Measurements from ENCODE around the gene C3orf22.
"Not testable (repeated sequence)": the region's sequence is repeated elsewhere in the genome, so short reads cannot be mapped to it uniquely, and the experiment has no call there.

The C3orf22 gene

GRCh38 chr3:126558336-126559071, at the start of gene C3orf22:
TSS of gene C3orf22 (minus strand) at chr3:126558932. CDS start at chr3:126553390, 5,542 bp downstream.
- no peak within 1 kb of the TSS for H3K4me3 ChIP-seq (ENCODE audit: low read depth, low read length)
- DNase-seq (ENCODE audit: low read depth) = no peak
- TF ChIP-seq CTCF (conservative IDR thresholded peaks at IDR 0.05; ENCODE audit: low read depth, low read length) = no peak

DNA sequence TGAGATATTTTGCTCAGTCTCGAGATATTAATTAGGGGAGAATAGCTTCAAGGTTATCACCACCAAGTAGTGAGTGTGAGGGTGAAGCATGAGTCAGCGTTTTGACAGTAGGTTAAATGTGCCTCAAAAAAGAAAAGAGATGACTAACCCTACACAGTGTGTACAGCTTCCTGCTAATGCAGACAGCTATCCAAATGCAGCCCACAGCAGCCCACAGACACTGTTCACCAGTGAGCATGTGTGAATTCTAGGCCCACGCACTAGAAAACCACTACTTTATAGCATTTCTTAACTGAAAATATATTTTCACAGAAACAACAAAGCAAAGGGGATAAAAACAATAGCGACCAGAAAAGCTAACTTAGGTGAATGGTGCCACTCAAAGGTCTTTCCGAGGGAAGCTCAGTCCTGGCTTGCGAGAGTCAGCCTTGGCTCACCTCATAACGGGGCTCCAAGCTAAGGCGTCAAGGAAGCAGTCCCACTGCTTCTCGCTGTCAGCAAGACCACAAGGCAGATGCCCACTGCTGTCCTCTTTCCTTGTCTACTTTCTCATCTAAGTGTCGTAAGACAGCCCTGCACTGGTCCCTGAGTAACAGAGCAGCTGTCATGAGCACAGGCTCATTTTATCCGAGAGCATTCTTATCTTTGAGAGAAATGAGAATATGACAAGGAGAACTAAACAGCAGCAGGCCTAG, 48.6 kb upstream of the C3orf22 start:
- no peak overlapping the region for H3K4me3 ChIP-seq (ENCODE audit: low read depth, low read length)
- TF ChIP-seq CTCF (conservative IDR thresholded peaks at IDR 0.05; ENCODE audit: low read depth, low read length) = no peak
- DNase-seq (ENCODE audit: low read depth) = peak; percentile 68

- DNase-seq (ENCODE audit: low read depth) = no peak
- TF ChIP-seq CTCF (conservative IDR thresholded peaks at IDR 0.05; ENCODE audit: low read depth, low read length) = no peak
- no peak overlapping the region for H3K4me3 ChIP-seq (ENCODE audit: low read depth, low read length)
Observed at GRCh38 chr3:126606001-126606400, 47.3 kb upstream of the C3orf22 start.

- no peak overlapping the region for H3K4me3 ChIP-seq (ENCODE audit: low read depth, low read length)
- DNase-seq (ENCODE audit: low read depth) = no peak
- no peak for TF ChIP-seq CTCF (conservative IDR thresholded peaks at IDR 0.05; ENCODE audit: low read depth, low read length)
Observed at GRCh38 chr3:126604691-126605090, 46.0 kb upstream of the C3orf22 start.

- no peak for DNase-seq (ENCODE audit: low read depth)
- TF ChIP-seq CTCF (conservative IDR thresholded peaks at IDR 0.05; ENCODE audit: low read depth, low read length) = no peak
Observed at GRCh38 chr3:126599101-126599500, 40.4 kb upstream of the C3orf22 start.

DNA sequence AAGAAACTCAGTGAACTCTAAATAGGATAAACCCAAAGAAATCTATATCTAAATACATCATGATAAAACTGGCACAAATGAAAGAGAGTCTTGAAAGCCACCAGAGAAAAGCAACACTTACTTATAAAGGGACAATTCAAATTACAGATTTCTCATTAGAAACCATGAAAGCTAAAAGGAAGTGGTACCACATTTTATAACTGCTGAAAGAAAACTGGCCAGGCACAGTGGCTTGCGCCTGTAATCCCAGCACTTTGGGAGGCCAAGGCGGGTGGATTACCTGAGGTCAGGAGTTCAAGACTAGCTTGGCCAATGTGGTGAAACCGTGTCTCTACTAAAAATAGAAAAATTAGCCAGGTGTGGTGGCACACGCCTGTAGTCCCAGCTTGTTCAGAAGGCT, 36.7 kb upstream of the C3orf22 start:
- H3K4me3 ChIP-seq (ENCODE audit: low read depth, low read length); DNase-seq (ENCODE audit: low read depth): not testable (repeated sequence)

More at GRCh38 chr3:126599101-126599500, 40.4 kb upstream of the C3orf22 start:
- no peak overlapping the region for H3K4me3 ChIP-seq (ENCODE audit: low read depth, low read length)

DNA sequence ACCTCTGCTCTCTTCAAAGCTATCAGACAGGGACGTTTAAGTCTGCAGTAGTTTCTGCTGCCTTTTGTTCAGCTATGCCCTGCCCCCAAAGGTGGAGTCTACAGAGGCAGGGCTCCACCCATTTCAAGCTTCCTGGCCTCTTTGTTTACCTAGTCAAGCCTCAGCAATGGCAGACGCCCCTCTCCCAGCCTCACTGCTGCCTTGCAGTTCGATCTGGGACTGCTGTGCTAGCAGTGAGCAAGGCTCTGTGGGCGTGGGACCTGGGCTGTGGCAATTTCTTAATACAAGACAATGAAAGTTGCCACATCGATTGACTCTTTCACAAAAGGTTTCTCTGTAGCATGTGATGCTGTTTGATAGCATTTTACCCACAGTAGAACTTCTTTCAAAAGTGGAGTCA, 32.8 kb upstream of the C3orf22 start:
- DNase-seq (ENCODE audit: low read depth); H3K4me3 ChIP-seq (ENCODE audit: low read depth, low read length): not testable (repeated sequence)

DNA sequence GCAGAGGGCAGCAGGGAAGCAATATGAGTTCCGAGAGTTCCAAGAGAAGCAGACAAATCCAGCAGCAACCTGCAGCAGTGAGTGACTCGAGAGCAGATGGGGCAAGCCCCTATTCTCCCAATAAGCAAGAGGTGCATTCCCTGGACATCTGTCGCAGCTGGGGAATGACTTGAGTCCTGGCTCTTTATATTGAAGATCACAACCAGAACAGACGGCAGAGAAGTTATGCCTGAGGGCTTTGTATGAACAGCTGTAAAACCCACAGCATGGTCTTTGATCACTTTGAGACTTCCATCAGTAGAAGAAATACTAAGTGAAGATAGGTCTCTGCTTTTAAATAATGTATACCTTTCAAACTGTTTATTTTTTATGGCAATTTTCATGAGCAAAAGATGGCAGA, 23.6 kb upstream of the C3orf22 start:
- TF ChIP-seq CTCF (conservative IDR thresholded peaks at IDR 0.05; ENCODE audit: low read depth, low read length) = no peak
- no peak overlapping the region for H3K4me3 ChIP-seq (ENCODE audit: low read depth, low read length)

More for the DNA sequence above, 23.6 kb upstream of the C3orf22 start:
- DNase-seq (ENCODE audit: low read depth) = no peak

Data from choroid plexus epithelial cell (primary cell).